T-helper 2 cell treated with Interferon-gamma antibody and Interleukin-4, amounts not matched to agents 5 μg/mL and 100 μg/mL, for 36 hours (primary cell): Measurements from ENCODE around the gene BPIFA1.
A peak's percentile ranks its signal among the peaks of the same experiment; 100 is the strongest.

Source experiments
- DNase-seq: peaks from one replicate; pipeline ENCODE4 v3.0.0; 2021; ENCODE audit warnings: low spot score
- H3K27ac Mint-ChIP-seq: one replicate; pipeline ENCODE4 v1.8.0; 2021; ENCODE audit warnings: mild to moderate bottlenecking, mixed read lengths
- H3K27me3 Mint-ChIP-seq: one replicate; pipeline ENCODE4 v1.8.0; 2021; ENCODE audit warnings: low read depth, mixed read lengths
- H3K36me3 Mint-ChIP-seq: one replicate; pipeline ENCODE4 v1.8.0; 2021; ENCODE audit warnings: low read depth, mixed read lengths
- H3K4me1 Mint-ChIP-seq: one replicate; pipeline ENCODE4 v1.8.0; 2021; ENCODE audit warnings: low read depth, mixed read lengths
- H3K4me3 Mint-ChIP-seq: one replicate; pipeline ENCODE4 v1.8.0; 2022; ENCODE audit warnings: mild to moderate bottlenecking, moderate library complexity, mixed read lengths
- H3K9me3 Mint-ChIP-seq: one replicate; pipeline ENCODE4 v1.8.0; 2021; ENCODE audit warnings: mixed read lengths

Gene BPIFA1

GRCh38 chr20:33235696-33236095 lies at the start of gene BPIFA1:
Gene BPIFA1, plus strand, starts transcription at chr20:33235996. Its CDS starts 1,716 bp downstream, at chr20:33237712.
- Mint-ChIP-seq H3K9me3 (no peaks in the 10 kb centered on the region), H3K27ac (no peak within 1 kb of the TSS), H3K4me3 (no peak within 1 kb of the TSS), H3K4me1 (no peaks in the 10 kb centered on the region), H3K36me3 (no peaks in the 10 kb centered on the region), H3K27me3 (no peaks in the 10 kb centered on the region)
- DNase-seq = no peak

GRCh38 chr20:33187491-33187890 lies 48.3 kb upstream of the BPIFA1 start:
- Mint-ChIP-seq H3K27me3 (no peaks in the 10 kb centered on the region), H3K4me3 (no peak overlapping the region), H3K36me3 (no peaks in the 10 kb centered on the region), H3K9me3 (no peaks in the 10 kb centered on the region), H3K4me1 (no peaks in the 10 kb centered on the region), H3K27ac (no peak overlapping the region)
- no peak for DNase-seq

- no peaks in the 10 kb centered on the region for H3K9me3 Mint-ChIP-seq
- H3K4me3 Mint-ChIP-seq = no peak overlapping the region
- no peak for DNase-seq
- no peaks in the 10 kb centered on the region for H3K36me3 Mint-ChIP-seq
- no peak overlapping the region for H3K27ac Mint-ChIP-seq
- H3K27me3 Mint-ChIP-seq = peaks cover 2% of the 10 kb centered on the region
- H3K4me1 Mint-ChIP-seq = no peaks in the 10 kb centered on the region
These were observed 47.4 kb upstream of the BPIFA1 start for GRCh38 chr20:33188421-33188820.

DNA sequence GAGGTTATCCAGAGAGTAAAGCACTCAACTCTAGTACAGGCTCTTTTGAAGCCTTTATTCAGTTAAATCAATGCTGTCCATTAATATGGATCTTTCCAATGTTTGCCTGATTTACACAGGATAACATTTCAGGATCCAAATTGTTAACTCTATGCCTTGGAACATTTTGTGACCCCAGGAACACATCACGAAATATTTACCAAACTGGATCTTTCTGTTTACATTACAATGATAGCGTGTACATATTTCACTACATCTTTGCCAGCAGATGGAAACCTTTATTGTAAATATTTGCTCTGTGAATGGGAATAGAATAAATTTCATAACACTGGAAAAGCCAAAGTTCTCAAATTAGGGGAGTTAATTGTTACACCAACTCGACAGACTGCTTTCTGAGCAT lies 44.3 kb upstream of the BPIFA1 start:
- DNase-seq = no peak
- Mint-ChIP-seq H3K4me3 (no peak overlapping the region), H3K27ac (no peak overlapping the region), H3K36me3 (no peaks in the 10 kb centered on the region), H3K4me1 (no peaks in the 10 kb centered on the region), H3K27me3 (peaks cover 2% of the 10 kb centered on the region), H3K9me3 (no peaks in the 10 kb centered on the region)

DNA sequence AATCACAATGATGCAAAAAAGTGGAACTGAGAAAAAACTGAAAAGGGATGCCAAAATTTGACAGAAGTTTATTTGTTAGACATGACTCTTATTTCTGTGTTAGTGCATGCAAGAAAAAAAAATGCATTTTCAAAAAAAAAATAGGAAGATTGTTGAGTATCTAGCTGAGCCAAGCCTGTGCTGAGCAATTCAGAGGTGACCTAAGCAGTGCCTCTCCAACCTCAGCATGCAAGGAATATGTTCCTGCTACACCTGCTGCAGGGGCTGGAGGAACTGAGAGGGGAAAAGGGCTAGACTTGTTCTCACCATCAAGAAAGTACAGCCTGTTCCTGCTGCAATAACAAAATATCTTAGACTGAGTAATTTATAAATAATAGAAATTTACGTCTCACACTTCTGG lies 43.8 kb upstream of the BPIFA1 start:
- Mint-ChIP-seq H3K27me3 (peaks cover 2% of the 10 kb centered on the region), H3K36me3 (no peaks in the 10 kb centered on the region), H3K4me1 (no peaks in the 10 kb centered on the region), H3K4me3 (no peak overlapping the region), H3K9me3 (no peaks in the 10 kb centered on the region), H3K27ac (no peak overlapping the region)
- no peak for DNase-seq

GRCh38 chr20:33192912-33193501 lies 42.8 kb upstream of the BPIFA1 start:
- no peaks in the 10 kb centered on the region for H3K36me3 Mint-ChIP-seq
- no peaks in the 10 kb centered on the region for H3K4me1 Mint-ChIP-seq
- DNase-seq = no peak
- H3K9me3 Mint-ChIP-seq = no peaks in the 10 kb centered on the region
- H3K27ac Mint-ChIP-seq = no peak overlapping the region
- H3K27me3 Mint-ChIP-seq = peaks cover 2% of the 10 kb centered on the region
- H3K4me3 Mint-ChIP-seq = no peak overlapping the region

DNA sequence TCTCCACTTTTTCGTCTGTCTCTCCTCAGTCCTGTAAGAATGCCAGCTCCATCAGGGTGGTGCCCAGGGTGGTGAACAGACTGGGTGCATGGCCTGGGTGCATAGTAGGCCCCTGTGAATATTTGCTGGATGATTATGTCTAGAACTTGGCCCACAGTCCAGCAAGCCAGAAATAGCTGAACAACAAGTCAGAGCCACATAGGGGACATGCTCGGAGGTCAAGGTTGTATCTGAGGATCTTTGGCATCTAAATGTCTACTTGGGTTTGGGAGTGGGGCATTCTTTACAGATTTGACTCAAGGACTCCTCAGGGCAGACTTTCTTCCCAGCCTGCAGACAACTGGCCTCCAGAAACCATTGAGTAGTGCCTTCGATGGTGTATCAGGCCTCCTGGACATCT lies 36.8 kb upstream of the BPIFA1 start:
- DNase-seq = no peak
- no peaks in the 10 kb centered on the region for H3K9me3 Mint-ChIP-seq
- no peak overlapping the region for H3K27ac Mint-ChIP-seq
- H3K4me3 Mint-ChIP-seq = no peak overlapping the region
- no peaks in the 10 kb centered on the region for H3K4me1 Mint-ChIP-seq
- no peaks in the 10 kb centered on the region for H3K27me3 Mint-ChIP-seq
- H3K36me3 Mint-ChIP-seq = no peaks in the 10 kb centered on the region

DNA sequence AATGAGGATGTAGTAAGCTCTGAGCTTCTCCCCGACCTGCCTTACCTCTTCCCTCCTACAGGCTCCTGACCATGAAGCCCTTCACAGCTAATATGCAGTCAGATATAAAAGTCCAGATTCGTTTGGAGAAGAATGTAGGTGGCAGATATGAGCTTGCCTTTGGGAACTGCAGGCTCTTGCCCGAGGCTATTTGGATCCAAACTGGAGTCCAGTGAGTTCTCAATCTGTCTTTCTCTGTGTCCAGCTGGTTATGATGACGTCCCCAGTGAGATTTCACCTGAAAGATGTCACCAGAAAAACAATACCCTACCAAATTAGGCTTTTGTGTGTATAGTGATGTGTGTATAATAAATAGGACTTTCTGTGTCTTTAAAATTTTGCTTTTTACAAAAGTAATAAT lies 33.3 kb upstream of the BPIFA1 start:
- Mint-ChIP-seq H3K36me3 (no peaks in the 10 kb centered on the region), H3K27me3 (no peaks in the 10 kb centered on the region), H3K4me1 (no peaks in the 10 kb centered on the region), H3K4me3 (no peak overlapping the region), H3K27ac (no peak overlapping the region), H3K9me3 (no peaks in the 10 kb centered on the region)
- DNase-seq = no peak

DNA sequence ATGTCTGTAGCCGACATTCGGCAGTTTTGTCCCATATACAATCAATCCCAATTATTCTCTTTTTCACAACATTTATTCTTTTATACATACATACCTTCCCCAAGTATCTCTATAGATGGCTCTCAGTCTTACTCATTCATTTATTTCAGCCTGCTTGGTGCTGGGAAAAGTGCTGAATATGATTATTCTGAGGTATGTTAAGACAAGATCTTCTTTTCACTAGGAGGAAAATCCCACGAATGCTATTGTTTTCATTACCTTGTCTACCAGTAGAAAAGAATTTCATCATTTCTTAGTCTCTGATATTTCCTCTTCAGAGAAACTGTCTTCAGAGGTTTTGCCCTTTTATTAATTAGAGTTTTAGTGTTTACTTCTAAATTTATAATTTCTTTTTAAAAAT lies 32.4 kb upstream of the BPIFA1 start:
- Mint-ChIP-seq H3K27ac (no peak overlapping the region), H3K36me3 (no peaks in the 10 kb centered on the region), H3K4me3 (no peak overlapping the region), H3K9me3 (no peaks in the 10 kb centered on the region), H3K27me3 (no peaks in the 10 kb centered on the region), H3K4me1 (no peaks in the 10 kb centered on the region)
- DNase-seq = no peak

GRCh38 chr20:33209789-33210188 lies 26.0 kb upstream of the BPIFA1 start:
- DNase-seq = peak; percentile 13
- Mint-ChIP-seq H3K9me3 (no peaks in the 10 kb centered on the region), H3K4me1 (no peaks in the 10 kb centered on the region), H3K27ac (no peak overlapping the region), H3K4me3 (no peak overlapping the region), H3K27me3 (peaks cover 10% of the 10 kb centered on the region), H3K36me3 (no peaks in the 10 kb centered on the region)

GRCh38 chr20:33210371-33210770 lies 25.4 kb upstream of the BPIFA1 start:
- no peak for DNase-seq
- Mint-ChIP-seq H3K4me1 (no peaks in the 10 kb centered on the region), H3K9me3 (no peaks in the 10 kb centered on the region), H3K27me3 (peaks cover 10% of the 10 kb centered on the region), H3K4me3 (no peak overlapping the region), H3K27ac (no peak overlapping the region), H3K36me3 (no peaks in the 10 kb centered on the region)

GRCh38 chr20:33211817-33212424 lies 23.9 kb upstream of the BPIFA1 start:
- Mint-ChIP-seq H3K4me1 (no peaks in the 10 kb centered on the region), H3K27ac (no peak overlapping the region), H3K36me3 (no peaks in the 10 kb centered on the region), H3K27me3 (peaks cover 10% of the 10 kb centered on the region), H3K9me3 (no peaks in the 10 kb centered on the region), H3K4me3 (no peak overlapping the region)
- no peak for DNase-seq

DNA sequence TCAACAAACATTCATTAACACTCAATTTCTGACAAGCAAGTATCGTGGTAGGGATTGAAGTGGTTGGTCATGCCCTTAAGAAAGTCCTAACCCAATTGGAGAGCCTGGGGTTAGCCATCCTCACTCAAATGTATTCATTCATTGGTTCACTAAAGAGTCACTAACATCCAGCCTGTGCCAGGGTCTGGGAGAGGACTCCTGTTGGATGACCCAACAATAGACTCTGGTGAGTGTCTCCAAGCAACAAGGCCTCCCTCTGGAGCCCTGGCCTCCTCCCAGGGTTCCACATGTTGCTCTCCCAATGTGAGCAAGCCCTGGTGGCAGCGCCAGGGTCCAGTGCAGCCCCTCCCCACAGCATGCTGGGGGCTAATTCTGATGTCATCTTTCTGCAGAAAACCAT lies 18.7 kb upstream of the BPIFA1 start, which contains the start of gene BPIFA3:
BPIFA3 (plus strand) TSS at position 301 of the 400 bp plus-strand sequence. CDS start 185 bp downstream, outside the sequence.
- no peaks in the 10 kb centered on the region for H3K36me3 Mint-ChIP-seq
- H3K27ac Mint-ChIP-seq = no peak within 1 kb of the TSS
- no peak within 1 kb of the TSS for H3K4me3 Mint-ChIP-seq
- DNase-seq = no peak
- H3K9me3 Mint-ChIP-seq = no peaks in the 10 kb centered on the region
- peaks cover 5% of the 10 kb centered on the region for H3K27me3 Mint-ChIP-seq
- H3K4me1 Mint-ChIP-seq = no peaks in the 10 kb centered on the region

DNA sequence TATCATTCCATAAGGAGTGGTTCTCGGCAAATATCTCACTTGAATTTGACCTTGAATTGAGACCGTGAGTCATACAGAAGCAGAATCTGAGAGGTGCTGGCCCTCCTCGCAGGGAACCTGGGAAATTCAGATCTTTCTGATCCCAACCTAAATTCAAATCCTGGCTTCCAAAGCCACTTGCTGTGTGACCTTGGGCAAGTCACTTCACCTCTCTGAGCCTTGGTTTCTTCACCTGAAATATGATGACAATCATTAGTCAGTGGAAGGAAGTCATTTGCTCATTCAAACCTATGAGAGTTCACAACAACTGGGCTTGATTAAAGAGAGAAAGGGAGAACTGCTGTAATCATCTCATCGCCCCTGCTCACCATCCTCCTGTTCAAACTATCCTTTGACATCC lies 11.4 kb upstream of the BPIFA1 start:
- Mint-ChIP-seq H3K27me3 (no peaks in the 10 kb centered on the region), H3K27ac (no peak overlapping the region), H3K4me1 (no peaks in the 10 kb centered on the region), H3K4me3 (no peak overlapping the region), H3K36me3 (no peaks in the 10 kb centered on the region), H3K9me3 (no peaks in the 10 kb centered on the region)
- DNase-seq = no peak

- H3K4me1 Mint-ChIP-seq = peaks cover 5% of the 10 kb centered on the region
- H3K4me3 Mint-ChIP-seq = no peak overlapping the region
- no peaks in the 10 kb centered on the region for H3K36me3 Mint-ChIP-seq
- H3K27me3 Mint-ChIP-seq = no peaks in the 10 kb centered on the region
- no peak overlapping the region for H3K27ac Mint-ChIP-seq
- no peaks in the 10 kb centered on the region for H3K9me3 Mint-ChIP-seq
- no peak for DNase-seq
These were observed 6.0 kb upstream of the BPIFA1 start for GRCh38 chr20:33229843-33230242.
